Body of pancreas (tissue), 4 donors: ENCODE results near the gene HACL1.

Experiments
- POLR2A ChIP-seq, 3 donors: fragments of 450-650 bp; IDR thresholded peaks; one replicate each; pipeline ENCODE4 v1.6.1; 2016; ENCODE audit warnings: antibody characterized with exemption in 3 of 3, mild to moderate bottlenecking in 2 of 3
- TF ChIP-seq, protein P1 (sequence below), 7 experiments: fragments of 450-650 bp in 4 of 7; fragments of 200-600 bp in 3 of 7; sonication (generic) in 3 of 7; IDR thresholded peaks; one replicate each; pipeline ENCODE4 v1.5.1; 2016 to 2019; ENCODE audit warnings: antibody characterized with exemption in 7 of 7

DNA sequence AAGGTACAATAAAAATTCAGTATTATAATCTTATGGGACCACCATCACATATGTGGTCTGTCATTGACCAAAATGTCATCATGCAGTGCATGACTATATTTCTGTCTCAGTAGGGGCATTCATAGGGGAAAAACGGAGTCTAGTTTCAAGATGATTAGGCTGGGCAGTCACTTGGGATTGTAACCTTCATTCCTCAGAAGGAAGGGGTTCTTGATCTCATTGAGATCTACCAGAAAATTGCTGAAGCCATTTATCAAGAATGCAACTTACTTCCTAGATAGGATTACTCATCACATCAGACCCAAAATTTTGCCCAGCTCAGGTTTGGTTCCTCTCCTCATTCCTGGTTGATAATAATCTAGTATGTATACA, 37.5 kb upstream of the HACL1 start:
- TF ChIP-seq POLR2A (IDR thresholded peaks at IDR 0.05): no peak
- TF ChIP-seq, protein P1, sequence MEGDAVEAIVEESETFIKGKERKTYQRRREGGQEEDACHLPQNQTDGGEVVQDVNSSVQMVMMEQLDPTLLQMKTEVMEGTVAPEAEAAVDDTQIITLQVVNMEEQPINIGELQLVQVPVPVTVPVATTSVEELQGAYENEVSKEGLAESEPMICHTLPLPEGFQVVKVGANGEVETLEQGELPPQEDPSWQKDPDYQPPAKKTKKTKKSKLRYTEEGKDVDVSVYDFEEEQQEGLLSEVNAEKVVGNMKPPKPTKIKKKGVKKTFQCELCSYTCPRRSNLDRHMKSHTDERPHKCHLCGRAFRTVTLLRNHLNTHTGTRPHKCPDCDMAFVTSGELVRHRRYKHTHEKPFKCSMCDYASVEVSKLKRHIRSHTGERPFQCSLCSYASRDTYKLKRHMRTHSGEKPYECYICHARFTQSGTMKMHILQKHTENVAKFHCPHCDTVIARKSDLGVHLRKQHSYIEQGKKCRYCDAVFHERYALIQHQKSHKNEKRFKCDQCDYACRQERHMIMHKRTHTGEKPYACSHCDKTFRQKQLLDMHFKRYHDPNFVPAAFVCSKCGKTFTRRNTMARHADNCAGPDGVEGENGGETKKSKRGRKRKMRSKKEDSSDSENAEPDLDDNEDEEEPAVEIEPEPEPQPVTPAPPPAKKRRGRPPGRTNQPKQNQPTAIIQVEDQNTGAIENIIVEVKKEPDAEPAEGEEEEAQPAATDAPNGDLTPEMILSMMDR (IDR thresholded peaks at IDR 0.05): no peak
